CD14-positive monocyte (primary cell): ENCODE results near the gene CTAGE1. TPM values are rescaled to one million over a fixed set of nuclear protein-coding genes. Genes with fewer than 3 reads are reported as not detected.

Experiments
- DNase-seq, 3 donors: peaks; one replicate each; pipeline ENCODE4 v3.0.0-alpha.2; 2011 to 2022
- H2AFZ ChIP-seq: 2 replicates; pipeline ENCODE4 v1.6.0; 2012; ENCODE audit warnings: mild to moderate bottlenecking, low read depth, low read length, inconsistent platforms; ENCODE audit not compliant: insufficient read depth, poor library complexity, severe bottlenecking
- H3K27ac ChIP-seq, 2 donors: 1 replicate in 1 of 2; 2 replicates in 1 of 2; pipeline ENCODE4 v1.5.1; 2012 to 2013; ENCODE audit warnings: low read length in 2 of 2, control low read depth in 1 of 2, inconsistent platforms in 1 of 2, low read depth in 1 of 2, mild to moderate bottlenecking in 1 of 2
- H3K27me3 ChIP-seq, 2 donors: one replicate each; pipeline versions ENCODE4 v1.6.0 to v1.6.1; 2011 to 2013; ENCODE audit warnings: low read length in 2 of 2; ENCODE audit not compliant: control insufficient read depth in 2 of 2, insufficient read depth in 2 of 2
- H3K36me3 ChIP-seq, 2 donors: replicated peaks in 1 of 2; 1 replicate in 1 of 2; 2 replicates in 1 of 2; pipeline versions ENCODE4 v1.5.1 to v1.6.1; 2012 to 2013; ENCODE audit warnings: low read length in 2 of 2, control low read depth in 1 of 2, inconsistent platforms in 1 of 2, mild to moderate bottlenecking in 1 of 2; ENCODE audit not compliant: insufficient read depth in 2 of 2, control insufficient read depth in 1 of 2
- H3K4me1 ChIP-seq, 2 donors: 1 replicate in 1 of 2; 2 replicates in 1 of 2; pipeline versions ENCODE4 v1.5.1 to v1.6.1; 2012 to 2013; ENCODE audit warnings: low read length in 2 of 2, control low read depth in 1 of 2, inconsistent platforms in 1 of 2, mild to moderate bottlenecking in 1 of 2, moderate library complexity in 1 of 2; ENCODE audit not compliant: insufficient read depth in 2 of 2, control insufficient read depth in 1 of 2
- H3K4me2 ChIP-seq: replicated peaks from 2 replicates; pipeline ENCODE3; 2012; ENCODE audit warnings: low read length, moderate library complexity, mild to moderate bottlenecking; ENCODE audit not compliant: poor library complexity, severe bottlenecking; ENCODE audit errors: extremely low read depth
- H3K4me3 ChIP-seq, 3 experiments: fragments of 200-600 bp in 1 of 3; sonication (generic) in 1 of 3; replicated peaks in 1 of 3; 1 replicate in 2 of 3; 2 replicates in 1 of 3; pipeline ENCODE4 v1.5.1; 2011 to 2013; ENCODE audit warnings: low read length in 3 of 3, mild to moderate bottlenecking in 3 of 3, control low read depth in 2 of 3, low read depth in 2 of 3, inconsistent platforms in 1 of 3, moderate library complexity in 1 of 3
- H3K79me2 ChIP-seq: 2 replicates; pipeline ENCODE4 v1.6.0; 2012; ENCODE audit warnings: mild to moderate bottlenecking, control low read depth, inconsistent platforms, low read length, moderate library complexity; ENCODE audit not compliant: insufficient read depth
- H3K9ac ChIP-seq: 2 replicates; pipeline ENCODE4 v1.6.0; 2017; ENCODE audit warnings: low read length, mild to moderate bottlenecking; ENCODE audit not compliant: insufficient read depth, poor library complexity, severe bottlenecking
- H3K9me3 ChIP-seq, 2 donors: replicated peaks in 1 of 2; 1 replicate in 1 of 2; 2 replicates in 1 of 2; pipeline versions ENCODE4 v1.5.1 to v1.6.1; 2012 to 2013; ENCODE audit warnings: low read length in 2 of 2, control low read depth in 1 of 2; ENCODE audit not compliant: control insufficient read depth in 1 of 2, insufficient read depth in 1 of 2
- H4K20me1 ChIP-seq: 2 replicates; pipeline ENCODE4 v1.6.0; 2012; ENCODE audit warnings: mild to moderate bottlenecking, low read length, control low read depth, moderate library complexity; ENCODE audit not compliant: insufficient read depth
- H3K27ac Mint-ChIP-seq, 7 donors: one replicate each; pipeline ENCODE4 v1.8.0; 2020; ENCODE audit warnings: mild to moderate bottlenecking in 7 of 7, mixed read lengths in 7 of 7, moderate library complexity in 6 of 7, inconsistent platforms in 2 of 7
- H3K27me3 Mint-ChIP-seq, 3 donors: one replicate each; pipeline ENCODE4 v1.8.0; 2021 to 2022; ENCODE audit warnings: low read depth in 3 of 3, mild to moderate bottlenecking in 3 of 3, mixed read lengths in 3 of 3, moderate library complexity in 3 of 3, inconsistent platforms in 1 of 3
- H3K36me3 Mint-ChIP-seq, 2 donors: one replicate each; pipeline ENCODE4 v1.8.0; 2020; ENCODE audit warnings: mixed read lengths in 2 of 2, inconsistent platforms in 1 of 2, mild to moderate bottlenecking in 1 of 2
- H3K4me1 Mint-ChIP-seq: one replicate; pipeline ENCODE4 v1.8.0; 2020; ENCODE audit warnings: mild to moderate bottlenecking, mixed read lengths
- H3K4me3 Mint-ChIP-seq, 2 donors: one replicate each; pipeline ENCODE4 v1.8.0; 2020; ENCODE audit warnings: mild to moderate bottlenecking in 2 of 2, mixed read lengths in 2 of 2, moderate library complexity in 1 of 2
- H3K9me3 Mint-ChIP-seq, 7 donors: one replicate each; pipeline ENCODE4 v1.8.0; 2020 to 2022; ENCODE audit warnings: mixed read lengths in 7 of 7, mild to moderate bottlenecking in 6 of 7, moderate library complexity in 6 of 7, inconsistent platforms in 2 of 7
- CTCF ChIP-seq: fragments of 200-600 bp; IDR thresholded peaks from one replicate; pipeline ENCODE4 v1.8.0; 2022; ENCODE audit warnings: antibody characterized with exemption, mild to moderate bottlenecking
- WGBS: methylation state at CpG from one replicate; pipeline ENCODE4 v1.1.5; 2013; ENCODE audit warnings: missing lambda C conversion rate; ENCODE audit not compliant: insufficient coverage; 5-methylcytosine and 5-hydroxymethylcytosine counted together
- intact Hi-C, 2 donors: fragments of 100-400 bp; cut with micrococcal nuclease; formaldehyde crosslinking; loops; one replicate each; pipeline versions ENCODE4 v1.15.0 to v1.15.1; 2023
- polyA plus RNA-seq, 3 donors: library from polyadenylated mRNA; depleted of rRNA in 1 of 3; unstranded in 2 of 3; stranded (reverse) in 1 of 3; fragments of 300-500 nt in 2 of 3; fragments of >200 nt in 1 of 3; fragmentation: Illumina TruSeq in 2 of 3; gene quantifications; 1 replicate in 2 of 3; 2 replicates in 1 of 3; pipeline ENCODE4 v1.2.3, GENCODE V29; 2012 to 2021

CTAGE1 gene
- polyA plus RNA-seq, 3 donors: not detected

- Mint-ChIP-seq H3K4me3 (no peak overlapping the region), H3K9me3 (peaks cover 0 to 7% (median 7%) of the 10 kb centered on the region in 7 donors), H3K27ac (no peak overlapping the region), H3K27me3 (peaks cover 0 to 7% (median 2%) of the 10 kb centered on the region in 3 donors), H3K4me1 (no peaks in the 10 kb centered on the region), H3K36me3 (no peaks in the 10 kb centered on the region)
- TF ChIP-seq CTCF: no peak
- no CpG with 5 or more reads among the region's 5 CpGs for WGBS
- H3K27ac ChIP-seq: no peak overlapping the region
- intact Hi-C loops: no loop called here
- no peak overlapping the region for H3K9ac ChIP-seq
- no peak overlapping the region for H3K4me2 ChIP-seq
- no peaks in the 10 kb centered on the region for H4K20me1 ChIP-seq
- H3K4me3 ChIP-seq: no peak overlapping the region
- H3K79me2 ChIP-seq: no peaks in the 10 kb centered on the region
- no peaks in the 10 kb centered on the region for H3K36me3 ChIP-seq
- H2AFZ ChIP-seq: no peak overlapping the region
- no peaks in the 10 kb centered on the region for H3K27me3 ChIP-seq
- no peaks in the 10 kb centered on the region for H3K4me1 ChIP-seq
- no peaks in the 10 kb centered on the region for H3K9me3 ChIP-seq
- no peak for DNase-seq
Measured at GRCh38 chr18:22387364-22387763, 30.4 kb downstream of the CTAGE1 start.

- no peaks in the 10 kb centered on the region for H3K4me1 Mint-ChIP-seq
- TF ChIP-seq CTCF: no peak
- no peaks in the 10 kb centered on the region for H4K20me1 ChIP-seq
Measured at GRCh38 chr18:22385718-22386117, 32.0 kb downstream of the CTAGE1 start.

More at GRCh38 chr18:22385718-22386117, 32.0 kb downstream of the CTAGE1 start:
- Histone ChIP-seq H3K27me3 (no peaks in the 10 kb centered on the region), H3K36me3 (no peaks in the 10 kb centered on the region), H3K4me3 (no peak overlapping the region), H3K9ac (no peak overlapping the region), H2AFZ (no peak overlapping the region), H3K4me1 (no peaks in the 10 kb centered on the region), H3K9me3 (no peaks in the 10 kb centered on the region), H3K27ac (no peak overlapping the region), H3K79me2 (no peaks in the 10 kb centered on the region), H3K4me2 (no peak overlapping the region)
- no peaks in the 10 kb centered on the region for H3K36me3 Mint-ChIP-seq
- intact Hi-C loops: no loop called here
- H3K4me3 Mint-ChIP-seq: no peak overlapping the region
- DNase-seq: no peak
- H3K9me3 Mint-ChIP-seq: peaks cover 0 to 7% (median 5%) of the 10 kb centered on the region in 7 donors
- no CpG with 5 or more reads among the region's 4 CpGs for WGBS
- no peak overlapping the region for H3K27ac Mint-ChIP-seq
- peaks cover 0 to 7% (median 2%) of the 10 kb centered on the region in 3 donors for H3K27me3 Mint-ChIP-seq
